ENCODE data around the gene EXD1. TPM values are rescaled to one million over a fixed set of nuclear protein-coding genes. Genes with fewer than 3 reads are reported as not detected.
A peak's percentile ranks its signal among the peaks of the same experiment; 100 is the strongest.
"Not testable (repeated sequence)": the region's sequence is repeated elsewhere in the genome, so short reads cannot be mapped to it uniquely, and the experiment has no call there.

The EXD1 gene
- total RNA-seq, 3 donors from 2014 or later: not detected

DNA sequence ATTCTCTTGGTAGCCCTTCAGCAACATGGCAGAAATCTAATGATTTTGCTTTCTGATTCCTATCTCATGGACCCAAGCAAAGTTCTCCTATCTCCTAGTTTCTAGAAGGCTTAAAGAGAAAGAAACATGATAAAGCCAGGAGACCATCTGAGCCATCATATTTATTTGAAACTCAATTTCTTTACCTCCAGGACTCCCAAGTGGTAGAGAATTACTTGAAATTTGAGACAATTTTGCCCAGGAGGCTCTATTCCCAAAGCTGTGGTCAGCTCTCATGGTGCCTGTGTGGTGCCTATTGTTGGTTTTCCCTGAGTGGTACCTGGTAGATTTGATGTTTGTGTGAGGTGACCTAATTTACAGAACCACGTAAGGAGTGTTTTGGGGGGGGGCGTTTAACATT is 39.3 kb upstream of the EXD1 start:
- H3K27ac ChIP-seq: no peak overlapping the region

DNA sequence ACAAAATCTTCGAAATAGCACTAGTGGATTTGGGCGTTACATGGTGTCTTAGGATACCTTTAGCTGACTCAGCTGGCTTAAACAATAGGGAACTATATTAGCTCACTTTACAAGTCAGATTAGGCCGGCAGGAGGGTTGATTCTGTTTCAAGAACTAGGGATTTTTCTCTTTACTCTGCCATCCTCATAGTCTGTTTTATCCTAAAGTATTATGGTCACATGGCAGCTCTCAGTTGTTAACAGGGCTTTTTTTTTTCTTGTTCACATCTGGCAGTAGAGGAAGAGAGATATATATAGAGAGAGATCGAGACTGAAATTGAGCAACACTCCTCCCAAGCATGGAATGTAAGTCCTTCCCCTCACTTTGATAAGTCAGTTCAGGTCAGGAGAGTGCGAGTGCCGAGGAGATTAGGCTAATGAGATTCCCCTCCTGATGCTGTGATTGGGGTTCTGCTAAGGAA is 33.4 kb upstream of the EXD1 start:
- Histone ChIP-seq H3K36me3 (no peaks in the 10 kb centered on the region), H3K27me3 (no peaks in the 10 kb centered on the region), H3K9me3 (no peaks in the 10 kb centered on the region), H3K4me1 (no peaks in the 10 kb centered on the region), H3K27ac (no peak overlapping the region), H3K4me3 (no peak overlapping the region)
- TF ChIP-seq, protein P1, sequence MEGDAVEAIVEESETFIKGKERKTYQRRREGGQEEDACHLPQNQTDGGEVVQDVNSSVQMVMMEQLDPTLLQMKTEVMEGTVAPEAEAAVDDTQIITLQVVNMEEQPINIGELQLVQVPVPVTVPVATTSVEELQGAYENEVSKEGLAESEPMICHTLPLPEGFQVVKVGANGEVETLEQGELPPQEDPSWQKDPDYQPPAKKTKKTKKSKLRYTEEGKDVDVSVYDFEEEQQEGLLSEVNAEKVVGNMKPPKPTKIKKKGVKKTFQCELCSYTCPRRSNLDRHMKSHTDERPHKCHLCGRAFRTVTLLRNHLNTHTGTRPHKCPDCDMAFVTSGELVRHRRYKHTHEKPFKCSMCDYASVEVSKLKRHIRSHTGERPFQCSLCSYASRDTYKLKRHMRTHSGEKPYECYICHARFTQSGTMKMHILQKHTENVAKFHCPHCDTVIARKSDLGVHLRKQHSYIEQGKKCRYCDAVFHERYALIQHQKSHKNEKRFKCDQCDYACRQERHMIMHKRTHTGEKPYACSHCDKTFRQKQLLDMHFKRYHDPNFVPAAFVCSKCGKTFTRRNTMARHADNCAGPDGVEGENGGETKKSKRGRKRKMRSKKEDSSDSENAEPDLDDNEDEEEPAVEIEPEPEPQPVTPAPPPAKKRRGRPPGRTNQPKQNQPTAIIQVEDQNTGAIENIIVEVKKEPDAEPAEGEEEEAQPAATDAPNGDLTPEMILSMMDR (IDR thresholded peaks at IDR 0.05): no peak
- no peak for TF ChIP-seq POLR2A (IDR thresholded peaks at IDR 0.05)
- no peak for TF ChIP-seq POLR2AphosphoS5 (IDR thresholded peaks at IDR 0.05)
- no peak for DNase-seq (ENCODE audit: low spot score in 2 of 2)
- intact Hi-C loops (cut with DNase I; ENCODE audit: low total_unique reads): no loop called here

More for the DNA sequence above, 39.3 kb upstream of the EXD1 start:
- H3K4me3 ChIP-seq: no peak overlapping the region
- H3K4me1 ChIP-seq: no peaks in the 10 kb centered on the region
- H3K27me3 ChIP-seq: no peaks in the 10 kb centered on the region
- H3K36me3 ChIP-seq: peaks cover 4% of the 10 kb centered on the region
- DNase-seq (ENCODE audit: low spot score in 2 of 2): no peak
- H3K9me3 ChIP-seq: no peaks in the 10 kb centered on the region
- intact Hi-C loops (cut with DNase I; ENCODE audit: low total_unique reads): no loop called here
- TF ChIP-seq, protein P1 (IDR thresholded peaks at IDR 0.05): no peak
- no peak for TF ChIP-seq POLR2AphosphoS5 (IDR thresholded peaks at IDR 0.05)
- TF ChIP-seq POLR2A (IDR thresholded peaks at IDR 0.05): no peak

DNA sequence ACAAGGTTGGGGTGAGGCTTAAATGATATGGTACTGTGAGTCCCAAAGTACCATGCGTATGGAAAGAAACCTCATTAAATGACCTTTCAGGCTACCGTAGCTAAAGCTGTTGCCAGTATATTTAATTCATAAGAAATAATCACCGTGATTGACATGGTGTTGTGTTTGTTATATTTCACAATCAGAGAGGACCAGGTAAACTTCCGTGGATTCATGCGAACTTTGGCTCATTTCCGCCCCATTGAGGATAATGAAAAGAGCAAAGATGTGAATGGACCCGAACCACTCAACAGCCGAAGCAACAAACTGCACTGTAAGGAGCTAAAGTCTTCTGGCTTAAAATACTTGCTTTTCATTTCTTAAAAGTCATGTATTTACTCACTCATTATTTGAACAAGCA is 32.0 kb upstream of the EXD1 start:
- no peaks in the 10 kb centered on the region for H3K4me1 ChIP-seq
- intact Hi-C loops (cut with DNase I; ENCODE audit: low total_unique reads): no loop called here
- no peak for TF ChIP-seq POLR2A (IDR thresholded peaks at IDR 0.05)
- no peak for TF ChIP-seq POLR2AphosphoS5 (IDR thresholded peaks at IDR 0.05)
- TF ChIP-seq, protein P1 (IDR thresholded peaks at IDR 0.05): no peak
- H3K4me3 ChIP-seq: no peak overlapping the region
- no peaks in the 10 kb centered on the region for H3K27me3 ChIP-seq
- no peak overlapping the region for H3K27ac ChIP-seq
- H3K36me3 ChIP-seq: no peaks in the 10 kb centered on the region
- no peaks in the 10 kb centered on the region for H3K9me3 ChIP-seq
- no peak for DNase-seq (ENCODE audit: low spot score in 2 of 2)

DNA sequence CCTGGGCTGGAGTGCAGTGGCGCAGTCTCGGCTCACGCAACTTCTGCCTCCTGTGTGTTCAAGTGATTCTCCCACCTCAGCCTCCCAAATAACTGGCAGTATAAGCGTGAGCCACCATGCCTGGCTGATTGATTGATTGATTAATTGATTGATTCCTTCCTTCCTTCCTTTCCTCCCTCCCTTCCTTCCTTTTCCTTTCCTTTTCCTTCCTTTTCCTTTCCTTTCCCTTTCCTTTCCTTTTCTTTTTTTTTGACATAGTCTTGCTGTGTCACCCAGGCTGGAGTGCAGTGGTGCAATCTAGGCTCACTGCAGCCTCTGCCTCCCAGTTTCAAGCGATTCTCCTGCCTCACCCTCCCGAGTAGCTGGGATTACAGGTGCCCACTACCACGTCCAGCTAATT is 30.4 kb upstream of the EXD1 start:
- DNase-seq (ENCODE audit: low spot score in 2 of 2); H3K27ac ChIP-seq; H3K27me3 ChIP-seq; intact Hi-C loops (cut with DNase I; ENCODE audit: low total_unique reads); H3K4me1 ChIP-seq; H3K4me3 ChIP-seq; H3K36me3 ChIP-seq; H3K9me3 ChIP-seq: not testable (repeated sequence)

DNA sequence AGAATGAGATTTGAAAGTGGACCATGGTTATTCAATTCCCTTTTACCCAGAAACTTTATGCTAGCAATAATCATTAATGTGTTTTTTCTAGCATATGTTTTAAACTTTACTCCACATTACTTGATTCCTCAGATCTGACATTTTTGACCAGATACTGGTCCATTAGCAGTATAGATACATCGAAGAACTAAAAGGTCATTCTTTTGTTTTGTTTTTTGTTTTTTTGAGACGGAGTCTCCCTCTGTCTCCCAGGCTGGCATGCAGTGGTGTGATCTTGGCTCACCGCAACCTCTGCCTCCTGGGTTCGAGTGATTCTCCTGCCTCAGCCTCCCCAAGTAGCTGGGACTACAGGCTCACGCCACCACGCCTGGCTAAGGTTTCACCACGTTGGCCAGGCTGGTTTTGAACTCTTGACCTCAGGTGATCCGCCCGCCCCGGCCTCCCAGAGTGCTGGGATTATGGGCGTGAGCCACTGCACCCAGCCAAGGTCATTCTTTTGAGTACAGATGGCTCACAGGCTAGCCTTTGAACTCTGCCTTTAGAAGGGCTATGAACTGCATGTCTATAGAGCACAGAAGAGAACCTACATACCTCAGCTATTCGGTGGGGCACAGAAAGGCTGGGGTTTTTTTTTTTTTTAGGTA is 29.1 kb upstream of the EXD1 start:
- peak overlapping the region; percentile 20 to 48 for H3K27ac ChIP-seq
- intact Hi-C loops (cut with DNase I; ENCODE audit: low total_unique reads): loop anchor here (5.0 kb wide), 1 partner anchor 832 kb away; no protein-coding TSS in a partner anchor
- H3K27me3 ChIP-seq: no peaks in the 10 kb centered on the region
- H3K9me3 ChIP-seq: no peaks in the 10 kb centered on the region
- H3K4me3 ChIP-seq: no peak overlapping the region
- no peaks in the 10 kb centered on the region for H3K4me1 ChIP-seq
- DNase-seq (ENCODE audit: low spot score in 2 of 2): no peak
- no peaks in the 10 kb centered on the region for H3K36me3 ChIP-seq
- TF ChIP-seq POLR2A (IDR thresholded peaks at IDR 0.05) (no peak), POLR2AphosphoS5 (IDR thresholded peaks at IDR 0.05) (no peak)
- TF ChIP-seq, protein P1 (IDR thresholded peaks at IDR 0.05): no peak

All from breast epithelium (tissue), 4 donors.